Hematopoietic multipotent progenitor cell treated with erythropoietin and hydrocortisone succinate and interleukin-3 and kit ligand, for 15 days (in vitro differentiated cells): ENCODE results near the gene PAX4.

ENCODE experiments used
- DNase-seq: peaks from one replicate; pipeline ENCODE4 v3.0.0-alpha.2; 2015; ENCODE audit warnings: low spot score

The PAX4 gene, protein sequence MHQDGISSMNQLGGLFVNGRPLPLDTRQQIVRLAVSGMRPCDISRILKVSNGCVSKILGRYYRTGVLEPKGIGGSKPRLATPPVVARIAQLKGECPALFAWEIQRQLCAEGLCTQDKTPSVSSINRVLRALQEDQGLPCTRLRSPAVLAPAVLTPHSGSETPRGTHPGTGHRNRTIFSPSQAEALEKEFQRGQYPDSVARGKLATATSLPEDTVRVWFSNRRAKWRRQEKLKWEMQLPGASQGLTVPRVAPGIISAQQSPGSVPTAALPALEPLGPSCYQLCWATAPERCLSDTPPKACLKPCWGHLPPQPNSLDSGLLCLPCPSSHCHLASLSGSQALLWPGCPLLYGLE

DNA sequence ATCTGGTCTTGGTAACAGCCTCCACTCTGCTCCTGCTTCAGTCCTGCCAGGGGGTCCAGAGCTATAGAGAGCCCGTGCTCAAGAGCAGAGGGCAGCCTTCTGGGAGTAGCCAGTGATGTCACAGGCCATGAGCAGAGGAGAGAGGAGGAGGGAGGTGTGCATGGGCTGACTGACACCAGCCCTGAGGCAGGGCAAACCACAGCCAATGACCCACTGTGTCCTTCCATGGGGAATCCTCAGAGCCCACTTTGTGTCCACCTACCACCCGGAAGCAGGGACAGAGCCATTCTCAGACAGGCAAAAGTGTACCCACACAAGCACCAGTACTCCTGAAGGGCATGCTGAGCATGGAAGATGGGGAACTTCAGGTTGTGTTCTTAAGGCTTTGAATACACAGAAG is at the start of gene PAX4:
TSS of gene PAX4 (minus strand) at position 101 of the 400 bp plus-strand sequence. CDS start 2,214 bp downstream, outside the sequence.
- DNase-seq = no peak

DNA sequence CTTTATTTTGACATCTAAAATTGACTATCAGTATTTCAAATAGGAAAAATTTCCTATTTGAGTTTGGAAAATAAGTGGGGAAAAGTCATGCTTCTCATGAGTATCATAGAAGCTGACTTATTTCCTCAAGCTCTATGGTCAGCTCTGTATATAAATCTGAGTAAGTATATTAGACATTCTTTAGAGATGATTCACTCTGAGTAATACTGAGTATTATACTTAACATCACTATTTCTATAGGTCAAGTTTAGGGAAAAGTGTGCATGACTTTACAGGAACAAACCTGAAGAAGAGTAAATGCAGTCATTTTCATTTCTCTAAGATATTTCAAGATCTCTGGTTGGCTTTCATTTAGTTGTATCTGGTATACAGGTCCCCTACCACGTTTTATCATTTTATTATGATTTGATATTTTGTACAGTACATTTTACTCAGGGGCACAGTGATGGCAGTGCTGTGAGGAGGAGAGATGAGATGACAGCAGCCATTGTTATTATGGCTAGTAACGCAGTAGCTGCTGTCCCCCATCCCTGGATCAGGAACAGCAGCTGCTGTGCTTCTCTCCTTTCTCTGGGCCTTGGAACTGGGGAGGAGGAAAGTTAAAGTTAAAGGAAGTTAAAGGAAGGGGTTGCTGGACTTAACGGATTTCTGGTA is 49.2 kb upstream of the PAX4 start:
- DNase-seq = no peak

DNA sequence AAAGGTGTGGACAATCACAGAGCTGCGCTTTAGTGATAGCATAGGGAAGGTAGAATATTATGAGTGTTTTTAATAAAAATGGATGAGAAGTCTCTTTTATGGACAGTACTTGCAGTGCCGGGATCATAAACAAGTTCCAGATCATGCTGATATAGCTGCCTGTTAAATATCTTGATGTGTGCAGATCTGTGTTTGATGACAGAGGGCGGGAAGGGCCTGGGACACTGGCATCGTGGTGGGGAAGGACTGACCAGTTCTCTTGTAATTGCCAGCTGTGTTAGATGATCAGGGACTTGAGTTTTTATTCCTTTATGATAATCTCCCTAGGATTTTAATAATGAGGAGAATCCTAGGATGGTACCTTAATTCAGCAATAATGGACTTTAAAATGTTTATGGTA is 48.7 kb upstream of the PAX4 start:
- DNase-seq = no peak

DNA sequence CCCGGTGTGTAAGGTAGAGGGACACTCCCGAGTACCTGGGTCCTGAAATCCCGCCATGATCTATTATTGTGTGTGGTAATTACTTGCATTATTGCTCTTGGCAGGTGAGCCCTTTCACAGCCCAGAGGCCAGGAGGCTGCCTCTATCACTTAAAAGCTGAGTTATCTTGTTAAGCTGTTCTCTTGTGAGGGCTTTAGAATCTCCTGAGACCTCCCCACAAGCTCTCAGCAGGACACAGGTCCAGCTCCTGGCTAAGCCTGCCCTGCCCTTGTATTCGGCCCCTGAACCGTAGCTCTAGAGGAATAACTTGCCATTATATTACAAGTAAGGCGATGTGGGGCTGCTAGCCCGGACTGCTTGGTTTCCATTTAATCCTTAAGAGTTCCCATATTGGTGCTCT is 48.0 kb upstream of the PAX4 start:
- DNase-seq = no peak

DNA sequence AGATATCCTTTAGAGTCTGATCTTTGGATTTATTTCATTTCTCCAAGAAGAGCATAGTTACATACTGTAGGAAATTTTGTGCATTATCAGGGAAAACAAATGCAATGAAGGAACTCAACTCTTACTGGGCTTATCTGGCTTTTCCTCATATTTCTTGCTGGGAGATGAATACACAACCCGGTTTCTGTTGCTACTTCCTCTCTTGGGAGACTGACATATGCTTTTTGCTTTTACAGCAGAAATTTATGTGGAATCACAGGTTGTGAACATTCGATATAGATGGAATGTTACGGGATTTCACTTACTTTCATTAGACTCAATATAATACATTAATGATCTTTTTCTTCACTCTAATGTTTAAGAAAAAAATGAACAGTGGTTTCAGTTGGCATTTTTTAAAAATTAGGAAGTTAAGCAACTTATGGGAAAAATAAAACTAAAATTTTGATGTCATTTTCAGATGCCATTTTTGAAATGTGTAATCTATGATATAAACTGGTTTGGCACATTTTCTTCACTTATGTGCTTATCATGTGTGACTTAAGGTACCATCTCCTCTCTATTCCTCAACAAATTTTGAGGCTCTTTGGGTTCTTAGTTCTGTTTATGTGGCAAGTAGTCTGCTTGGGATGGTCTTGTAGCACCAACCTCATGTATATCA is 41.2 kb upstream of the PAX4 start:
- DNase-seq = no peak

DNA sequence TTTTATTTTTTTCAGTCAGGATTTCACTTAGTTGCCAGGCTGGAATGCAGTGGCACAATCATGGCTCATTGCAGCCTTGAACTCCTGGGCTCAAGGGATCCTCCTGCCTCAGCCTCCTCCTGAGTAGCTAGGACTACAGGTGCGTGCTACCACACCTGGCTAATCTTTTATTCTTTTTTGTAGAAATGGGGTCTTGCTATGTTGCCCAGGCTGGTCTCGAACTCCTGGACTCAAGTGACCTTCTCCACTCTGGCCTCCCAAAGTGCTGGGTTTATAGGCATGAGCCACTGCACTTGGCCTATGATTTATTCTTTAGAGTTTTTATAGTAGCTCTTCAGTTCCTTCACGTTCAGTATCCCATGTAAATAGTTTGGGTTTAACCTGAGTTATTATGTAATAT is 39.6 kb upstream of the PAX4 start:
- DNase-seq = no peak

DNA sequence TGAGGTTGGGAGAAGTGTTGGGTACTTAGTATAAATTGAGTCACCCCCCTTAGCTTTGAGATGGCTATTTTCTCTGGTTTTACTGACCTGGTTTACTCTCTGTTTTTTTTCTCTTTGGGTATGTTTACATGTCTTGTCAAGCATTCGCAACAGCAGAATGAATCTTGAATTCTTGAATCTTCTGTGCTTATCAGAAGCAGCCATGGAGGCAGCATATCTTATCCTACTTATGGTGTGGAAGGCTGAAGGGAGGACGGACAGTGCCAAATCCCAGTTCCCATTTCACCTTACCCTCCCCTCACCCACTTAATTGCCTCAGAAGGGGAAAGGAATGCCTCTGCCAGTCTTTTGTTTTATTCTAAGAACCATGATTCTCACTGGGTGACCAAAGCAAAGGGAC is 37.8 kb upstream of the PAX4 start:
- peak; percentile 12 for DNase-seq

DNA sequence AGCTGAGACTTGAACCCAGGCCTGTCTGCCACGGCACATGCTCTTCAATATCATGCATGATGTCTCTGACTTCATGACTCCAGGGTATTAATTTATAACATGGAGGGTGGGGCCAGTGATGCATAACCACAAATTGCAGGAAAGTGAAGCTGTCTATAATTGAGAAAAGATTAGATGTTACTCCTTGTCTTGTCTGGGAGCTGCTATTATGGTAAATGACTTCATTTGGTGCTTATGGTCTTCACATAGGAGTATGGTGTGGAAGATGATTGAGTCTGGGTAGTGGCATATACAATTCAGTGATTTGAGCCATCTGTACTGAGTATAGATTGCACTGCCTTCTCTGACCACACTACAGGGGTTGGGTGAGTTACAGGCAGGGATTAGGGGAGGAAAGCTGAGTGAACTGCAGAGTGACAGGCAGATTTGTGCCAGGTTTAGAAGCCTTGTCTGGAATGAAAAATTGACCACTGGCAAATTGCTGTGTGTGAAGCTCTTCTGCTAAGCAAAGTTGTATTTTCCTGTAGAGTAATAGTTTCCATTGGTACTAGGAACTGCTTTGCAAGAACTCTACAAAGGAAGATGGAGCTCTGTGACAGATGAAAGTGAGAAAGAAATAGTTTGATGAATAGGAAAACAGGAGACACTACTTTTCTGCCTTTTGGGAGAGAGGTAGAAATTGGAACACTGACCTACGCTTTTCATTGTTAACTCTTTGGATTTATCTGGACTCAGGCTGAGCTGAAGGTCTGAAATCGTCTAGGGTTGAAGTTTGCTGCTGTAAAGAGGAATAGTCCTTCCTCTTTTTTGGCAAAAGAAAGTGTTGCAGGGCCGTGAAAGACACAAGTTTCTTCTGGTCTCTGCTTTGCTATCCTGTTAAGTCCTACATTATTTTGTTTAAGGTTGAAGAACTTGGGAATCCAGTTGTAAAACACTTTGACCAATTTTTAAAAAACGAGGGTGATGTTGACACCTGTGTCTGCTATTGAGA is 36.8 kb upstream of the PAX4 start:
- DNase-seq = no peak

DNA sequence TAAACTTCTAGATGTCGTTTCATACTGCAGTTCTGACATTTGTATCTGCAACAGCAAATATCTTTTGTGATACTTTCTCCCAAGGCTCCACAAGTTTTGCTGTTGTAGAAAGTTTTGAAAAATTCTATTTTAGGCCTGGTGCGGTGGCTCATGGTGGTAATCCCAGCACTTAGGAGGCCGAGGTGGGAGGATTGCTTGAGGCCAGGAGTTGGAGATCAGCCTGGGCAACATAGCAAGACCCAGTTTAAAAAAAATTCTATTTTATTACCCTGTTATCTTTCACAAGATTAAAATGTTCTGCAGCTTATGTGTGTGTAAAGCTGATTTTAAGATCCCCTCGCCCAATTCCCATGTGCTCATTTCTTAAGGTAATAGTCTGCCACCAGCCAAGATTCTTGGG is 35.5 kb upstream of the PAX4 start:
- DNase-seq = no peak

DNA sequence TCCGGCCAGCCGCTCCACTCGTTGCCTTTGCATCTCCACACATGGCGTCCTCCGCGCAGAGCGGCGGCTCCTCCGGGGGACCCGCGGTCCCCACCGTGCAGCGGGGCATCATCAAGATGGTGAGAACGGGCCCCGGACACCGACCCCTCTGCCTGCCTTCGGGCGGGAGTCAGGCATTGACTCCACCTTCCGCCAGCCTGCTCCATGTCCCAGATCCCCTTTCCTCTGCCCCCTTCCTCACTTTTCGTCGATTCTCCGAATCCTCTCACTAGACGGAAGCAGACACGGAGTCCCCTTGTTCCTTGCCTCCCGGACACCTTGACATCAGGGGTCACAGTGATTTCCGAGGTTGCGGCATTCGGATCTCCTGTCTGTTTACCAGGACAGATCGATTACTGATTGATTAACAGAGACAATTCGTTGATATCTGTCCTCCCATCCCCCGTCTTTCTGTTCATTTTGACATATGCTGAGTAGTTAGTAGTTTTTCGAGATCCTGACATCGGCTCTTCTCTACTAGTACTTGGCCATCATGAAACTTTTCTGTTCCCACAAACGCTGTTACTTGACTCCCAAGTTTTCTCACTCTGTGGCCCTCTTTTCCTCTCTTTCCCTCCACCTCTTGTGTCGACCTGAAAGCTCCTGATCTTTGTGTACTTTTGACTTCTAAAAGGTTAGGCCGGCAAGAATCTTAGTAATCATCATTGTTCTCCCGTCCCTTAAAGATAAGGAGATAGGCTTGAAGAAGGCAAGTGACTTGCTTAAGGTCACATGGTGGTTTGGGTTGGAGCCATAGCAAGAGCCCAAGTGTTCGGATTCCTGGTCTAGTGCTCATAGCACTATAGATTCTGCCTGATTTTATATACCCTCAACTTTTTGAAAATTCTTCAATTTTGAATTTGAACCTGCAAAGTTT is 34.6 kb upstream of the PAX4 start:
- DNase-seq = peak; percentile 32

DNA sequence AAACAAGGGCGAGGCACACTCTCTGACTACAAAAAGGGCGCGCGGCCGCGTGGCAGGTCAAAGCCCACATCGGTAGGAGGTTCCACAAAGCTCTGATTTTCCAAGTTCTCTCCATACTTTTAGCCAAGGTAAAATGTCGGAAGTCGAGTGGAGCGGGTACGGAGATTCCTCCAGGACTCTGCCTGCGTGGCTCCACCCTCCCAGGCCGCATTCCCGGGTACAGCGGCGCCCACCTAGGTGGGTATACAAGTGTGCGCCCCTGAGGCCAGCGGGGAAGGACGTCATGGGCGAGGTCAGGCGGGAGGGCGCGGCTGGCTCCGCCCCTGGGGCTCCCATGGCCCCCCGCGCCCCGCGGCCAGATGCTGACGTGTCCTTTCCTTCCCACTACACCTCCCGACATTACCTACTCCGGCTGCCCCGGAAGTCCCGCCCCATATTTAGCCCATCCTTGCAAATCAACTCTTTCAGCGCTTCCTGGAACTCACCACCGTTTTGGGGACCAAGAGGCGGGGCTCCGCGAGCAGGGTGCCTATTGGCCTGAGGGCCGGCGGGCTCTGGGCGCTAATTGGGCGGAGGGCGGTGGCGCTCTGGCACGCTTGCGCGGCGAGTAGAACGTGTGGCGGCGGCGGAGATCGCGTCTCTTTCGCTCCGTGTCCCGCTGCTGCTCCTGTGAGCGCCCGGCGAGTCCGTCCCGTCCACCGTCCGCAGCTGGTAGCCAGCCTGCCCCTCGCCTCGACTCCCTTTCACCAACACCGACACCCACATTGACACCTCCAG is 33.8 kb upstream of the PAX4 start, which contains the start of gene SND1:
TSS of gene SND1 (plus strand) at position 639 of the 777 bp plus-strand sequence. CDS start 180 bp downstream, outside the sequence.
- DNase-seq = peak; percentile 99

DNA sequence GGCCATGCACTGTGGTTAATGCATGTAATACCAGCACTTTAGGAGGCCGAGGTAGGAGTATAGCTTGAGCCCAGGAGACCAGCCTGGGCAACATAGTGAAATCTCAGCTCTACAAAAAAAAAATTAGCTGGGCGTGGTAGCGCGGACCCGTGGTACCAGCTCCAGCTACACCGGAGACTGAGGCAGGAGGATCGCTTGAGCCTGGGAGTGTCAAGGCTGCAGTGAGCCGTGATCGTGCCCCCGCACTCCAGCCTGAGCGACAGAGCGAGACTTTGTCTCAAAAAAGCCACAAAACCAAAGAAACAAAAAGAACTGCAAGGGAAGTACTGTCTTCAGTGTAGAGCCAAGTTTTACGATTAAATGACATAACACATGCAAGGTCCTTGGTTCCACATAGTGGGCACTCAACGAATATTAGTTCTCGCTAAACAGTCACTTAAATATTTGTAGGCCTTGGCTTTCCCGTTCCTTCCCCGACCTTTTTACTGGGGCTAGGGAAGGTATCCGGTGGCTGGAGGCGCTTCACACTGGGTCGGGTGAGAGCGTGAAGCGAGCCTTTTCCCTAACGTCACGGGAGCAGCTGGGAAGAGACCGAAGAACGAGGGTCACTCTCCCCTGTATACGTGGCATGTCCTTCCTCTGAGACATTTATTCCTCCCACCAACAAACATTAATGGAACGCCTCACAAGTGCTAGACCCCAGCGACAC is 33.1 kb upstream of the PAX4 start:
- no peak for DNase-seq

DNA sequence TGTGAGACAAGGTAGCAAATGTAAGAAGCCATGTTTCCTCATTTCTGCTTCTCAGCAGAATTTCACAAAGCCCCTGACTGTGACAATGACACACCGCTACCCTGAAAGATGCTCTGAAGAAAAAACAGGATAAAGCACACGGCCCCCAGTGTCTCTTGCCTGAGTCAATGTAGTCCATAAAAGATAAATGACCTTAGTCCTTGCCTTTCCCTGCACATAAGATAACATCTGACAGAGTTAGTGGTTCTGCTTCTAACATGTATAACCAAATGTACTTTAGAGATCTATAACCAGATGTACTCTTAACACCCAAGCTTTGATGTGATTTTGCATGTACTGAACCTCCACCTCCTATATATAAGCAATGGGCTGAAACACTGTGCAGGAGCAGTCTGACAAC is 31.0 kb upstream of the PAX4 start:
- no peak for DNase-seq

DNA sequence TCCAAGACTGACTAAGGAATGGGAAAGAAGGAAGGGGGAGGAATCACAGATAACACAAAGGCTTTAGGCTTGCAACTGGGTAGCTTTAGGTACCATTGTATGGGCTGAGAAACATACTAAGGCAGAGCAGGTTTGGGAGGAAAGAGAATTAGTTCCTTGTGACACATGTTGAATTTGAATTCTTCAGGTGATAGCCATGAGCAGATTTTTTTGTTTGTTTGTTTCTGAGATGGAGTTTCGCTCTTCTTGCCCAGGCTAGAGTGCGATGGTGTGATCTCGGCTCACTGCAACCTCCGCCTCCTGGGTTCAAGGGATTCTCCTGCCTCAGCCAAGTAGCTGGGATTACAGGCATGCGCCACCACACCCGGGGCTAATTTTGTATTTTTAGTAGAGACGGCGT is 29.7 kb upstream of the PAX4 start:
- no peak for DNase-seq

DNA sequence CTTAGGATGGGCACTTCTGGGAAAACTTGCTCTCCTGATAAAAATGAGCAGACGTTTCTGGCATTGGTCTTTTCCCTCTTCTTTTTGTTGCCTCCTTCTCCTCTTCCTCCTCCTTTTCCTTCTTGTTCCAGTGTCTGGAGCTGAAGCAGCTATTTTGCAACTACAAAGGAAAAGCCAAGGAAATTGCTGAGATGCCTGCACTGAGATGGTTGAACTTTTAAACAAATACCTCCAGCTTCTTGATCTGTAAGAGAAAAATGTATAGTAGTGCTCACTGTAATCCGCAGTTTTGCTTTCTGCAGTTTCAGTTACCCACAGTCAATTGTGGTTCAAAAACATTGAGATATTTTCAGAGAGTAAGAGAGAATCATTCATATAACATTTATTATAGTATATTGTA is 26.5 kb upstream of the PAX4 start:
- DNase-seq = no peak

DNA sequence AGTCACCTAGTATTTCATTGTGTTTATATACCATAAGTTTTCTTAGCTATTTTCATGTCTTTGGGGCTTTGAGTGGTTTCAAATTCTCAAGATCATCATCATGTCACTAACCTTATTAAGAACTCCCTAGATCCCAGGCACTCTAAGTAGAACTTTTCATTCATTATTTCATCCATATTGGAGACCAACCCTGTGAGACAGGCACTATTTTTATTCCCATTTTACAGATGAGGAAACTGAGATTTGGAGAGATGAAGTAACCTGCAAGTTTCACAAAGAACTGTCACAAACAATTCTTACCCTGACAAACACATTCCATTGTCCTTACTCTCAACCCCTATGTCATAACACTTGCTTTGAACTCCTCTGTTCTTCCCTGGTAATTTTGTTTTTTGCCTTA is 20.3 kb upstream of the PAX4 start:
- DNase-seq = no peak

DNA sequence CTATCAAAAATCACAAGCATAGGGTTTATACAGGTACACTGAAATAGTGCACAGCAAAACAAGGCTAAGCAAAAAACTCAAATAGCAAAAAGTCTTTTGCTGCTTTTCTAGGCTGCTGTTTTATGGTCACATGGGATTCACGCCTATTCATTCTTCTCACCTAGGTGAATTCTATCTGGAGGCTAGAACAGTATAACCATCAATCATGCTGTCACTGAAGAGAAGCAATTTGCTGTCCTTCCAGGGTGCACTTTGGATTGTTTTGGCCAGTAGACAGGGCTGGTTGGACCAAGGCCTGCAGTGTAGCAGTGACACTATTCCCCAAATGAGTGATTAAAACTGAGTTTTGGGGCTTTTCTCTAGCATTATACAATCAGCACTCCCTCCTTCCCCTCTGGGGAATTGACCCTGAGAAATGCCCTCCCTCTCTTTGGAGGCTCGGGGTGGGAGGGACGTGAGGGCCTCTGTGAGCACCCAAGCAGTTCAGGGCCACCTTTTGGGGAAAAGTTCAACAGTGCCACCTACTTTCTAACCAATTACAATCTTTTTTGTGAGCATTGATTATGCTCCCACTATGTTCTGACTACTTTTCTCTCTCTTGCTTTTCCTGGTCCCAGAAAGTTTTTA is 17.8 kb upstream of the PAX4 start:
- DNase-seq = no peak

DNA sequence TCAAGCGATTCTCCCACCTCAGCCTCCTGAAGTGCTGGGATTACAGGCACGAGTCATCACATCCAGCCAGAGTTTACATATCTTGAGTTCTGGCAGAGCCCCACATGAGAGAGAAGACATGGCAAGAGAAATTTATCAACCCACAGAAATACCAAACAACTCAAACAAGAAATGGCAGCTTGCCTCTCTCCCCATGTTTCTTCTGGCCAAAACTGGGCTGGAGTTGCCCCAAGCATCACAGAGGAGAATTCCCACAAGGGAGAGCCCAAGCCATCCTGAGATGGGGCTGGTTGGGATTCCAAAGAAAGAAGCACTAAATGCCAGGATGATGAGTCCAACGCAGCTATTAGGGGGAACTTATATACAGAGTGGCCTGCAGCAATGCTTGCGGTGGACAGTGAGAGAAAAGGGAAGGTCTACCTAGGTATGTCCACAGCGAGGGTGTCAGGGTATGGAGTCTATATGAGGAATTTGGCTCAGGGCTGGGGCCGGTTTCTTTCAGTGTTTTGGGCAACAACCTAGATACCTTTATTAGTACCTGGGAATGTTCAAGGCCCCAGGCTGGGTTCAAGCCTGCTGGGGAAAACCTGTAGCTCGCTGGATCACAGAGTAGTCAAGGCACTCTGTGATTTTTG is 14.5 kb upstream of the PAX4 start:
- no peak for DNase-seq
